PC-3 (cell line): ENCODE results near the gene TMEM185B.

Experiments used
- CTCF ChIP-seq: fragments of 300-600 bp; sonication (generic); conservative IDR thresholded peaks from 2 replicates; pipeline ENCODE4 v1.5.1; 2017; ENCODE audit warnings: antibody characterized with exemption, low read depth, mild to moderate bottlenecking, low read length
- EZH2 ChIP-seq: fragments of 300-600 bp; sonication (generic); IDR thresholded peaks from one replicate; pipeline ENCODE4 v1.6.1; 2017; ENCODE audit warnings: antibody characterized with exemption, mild to moderate bottlenecking, low read length; ENCODE audit not compliant: unreplicated experiment
- EZH2phosphoT487 ChIP-seq: fragments of 300-600 bp; sonication (generic); IDR thresholded peaks from 2 replicates; pipeline ENCODE4 v1.6.1; 2018; ENCODE audit warnings: mild to moderate bottlenecking, antibody characterized with exemption, low read length, borderline replicate concordance

- TF ChIP-seq CTCF (no peak), EZH2phosphoT487 (no peak), EZH2 (no peak)
Observed at GRCh38 chr2:120237491-120237902, 14.3 kb upstream of the TMEM185B start.
